Stimulated activated CD8-positive, alpha-beta memory T cell treated with anti-CD3 and anti-CD28 coated beads, Interleukin-7, amount 100 ng/mL, for 1 hour (primary cell): ENCODE results near the gene CNTN1.

Experiments used
- DNase-seq, 2 donors: peaks; one replicate each; pipeline ENCODE4 v3.0.0-alpha.2; 2020; ENCODE audit warnings: low read depth in 2 of 2

The CNTN1 gene

DNA sequence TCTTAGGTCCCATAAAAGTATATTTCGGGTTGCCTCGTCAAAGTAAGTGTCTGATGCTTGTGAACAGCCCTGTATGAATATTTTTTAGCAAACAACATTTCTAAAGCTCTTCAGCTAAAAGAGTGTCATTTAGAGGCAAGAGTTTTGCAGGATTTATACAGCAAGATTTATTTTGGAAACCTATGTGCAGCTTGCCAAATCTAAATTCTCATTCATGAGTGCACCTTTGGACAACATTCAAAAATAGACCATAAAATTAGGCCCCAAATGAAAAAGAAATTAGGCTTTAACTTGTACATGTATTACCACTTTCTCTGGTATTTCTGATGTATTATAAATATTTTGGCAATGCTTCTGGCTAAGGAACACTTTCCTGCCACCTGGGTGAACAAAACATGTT, 271.5 kb downstream of the CNTN1 start:
- DNase-seq = no peak

DNA sequence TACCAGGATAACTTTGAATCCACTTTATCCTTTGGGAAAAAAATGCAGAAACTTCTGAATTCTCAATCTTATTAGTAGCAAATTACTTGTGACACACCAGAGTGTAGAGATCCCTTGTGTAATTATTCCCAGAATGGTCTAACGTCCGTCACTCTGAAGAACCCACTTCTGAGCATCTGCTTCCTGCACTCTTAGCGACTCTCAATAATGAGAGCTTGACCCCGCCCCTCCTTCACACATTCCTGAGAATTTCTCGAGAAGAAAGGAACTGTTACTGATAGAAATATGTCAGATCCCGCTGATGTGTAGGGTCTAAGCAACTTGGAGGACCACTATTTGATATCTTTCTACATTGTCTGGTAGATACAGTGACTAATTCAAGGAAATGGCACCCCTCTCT, 277.6 kb downstream of the CNTN1 start:
- no peak for DNase-seq

DNA sequence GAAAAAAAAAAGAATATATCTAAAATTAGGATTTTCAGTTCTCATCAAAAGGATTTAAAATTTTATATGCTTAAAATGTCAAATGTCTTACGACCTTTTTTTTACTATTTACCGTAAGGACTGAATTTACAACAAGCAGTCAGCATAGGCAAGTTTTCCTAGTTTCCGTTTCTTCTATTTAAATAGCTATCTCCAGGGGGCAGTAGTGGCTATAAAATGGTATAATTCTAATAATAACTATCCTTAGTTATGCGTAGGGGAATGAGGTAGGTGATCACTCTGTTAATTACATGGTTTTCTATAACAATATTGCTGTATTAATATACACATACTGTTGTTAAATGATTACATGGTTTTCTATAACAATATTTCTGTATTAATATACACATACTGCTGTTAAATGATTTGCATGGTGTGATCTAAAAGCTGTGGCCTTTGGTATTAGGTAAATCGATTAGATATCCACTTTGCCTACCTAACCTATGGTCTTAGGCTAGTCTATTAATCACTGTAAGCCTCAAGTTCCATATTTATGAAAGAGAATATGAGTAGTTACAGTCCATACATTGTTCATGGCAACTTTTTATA, 278.2 kb downstream of the CNTN1 start:
- no peak for DNase-seq

DNA sequence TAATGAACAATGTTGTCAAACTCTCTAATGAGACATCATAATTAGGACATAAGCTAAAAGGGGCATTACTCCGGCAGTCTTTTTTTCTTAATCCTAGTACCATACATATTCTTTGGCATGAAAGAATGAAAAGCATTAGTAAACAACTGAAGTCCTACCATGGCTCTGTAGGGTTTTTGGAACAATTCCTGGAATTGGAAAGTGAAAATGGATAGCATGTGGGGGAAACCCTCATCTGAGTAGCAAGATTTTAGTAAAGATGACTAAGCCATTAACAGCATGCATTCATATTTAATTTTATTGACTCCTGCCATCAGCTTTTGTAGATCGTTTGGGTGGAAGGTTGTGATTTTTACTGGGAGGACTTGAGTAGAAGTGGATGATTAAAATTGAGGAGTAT, 279.7 kb downstream of the CNTN1 start:
- DNase-seq = no peak

DNA sequence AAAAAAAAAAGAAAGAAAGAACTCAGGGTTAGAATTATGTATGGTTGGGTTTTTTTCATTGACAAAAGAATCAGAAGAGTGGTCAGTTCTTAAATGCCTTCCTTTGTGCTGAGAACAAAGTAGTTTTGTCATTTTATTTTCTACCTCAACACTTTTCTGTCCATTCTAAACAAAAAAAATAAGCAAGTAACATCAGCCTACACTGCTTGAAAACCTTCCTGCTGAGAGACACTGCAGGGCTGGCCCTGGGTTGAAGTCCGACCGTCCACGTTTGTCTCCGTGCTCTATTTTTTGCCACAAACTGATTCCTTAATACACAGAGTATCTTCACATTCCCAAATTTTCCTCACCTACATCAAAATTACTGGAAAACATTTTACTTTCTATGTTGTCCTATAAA, 284.3 kb downstream of the CNTN1 start:
- DNase-seq = no peak

DNA sequence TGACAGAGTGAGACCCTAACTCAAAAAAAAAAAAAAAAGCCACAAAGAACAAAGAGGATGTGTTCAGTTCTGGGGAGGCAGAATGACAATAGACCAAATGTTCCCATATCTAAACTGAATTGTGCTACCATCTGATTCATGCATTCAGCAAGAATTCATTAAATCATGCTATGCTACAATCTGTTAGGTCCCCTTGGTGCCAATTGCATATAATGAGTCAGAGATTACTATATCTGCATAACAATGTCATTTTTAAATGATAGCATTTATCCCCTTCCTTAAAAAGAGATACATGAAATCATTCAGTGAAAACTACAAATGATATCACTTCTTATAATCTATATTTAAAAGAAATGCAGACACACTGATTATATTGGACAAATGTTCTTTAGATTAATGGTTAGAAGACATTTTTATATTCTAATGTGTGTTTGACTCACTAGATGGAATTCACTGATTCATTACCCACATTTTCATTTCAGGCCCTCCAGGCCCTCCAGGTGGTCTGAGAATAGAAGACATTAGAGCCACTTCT, 288.3 kb downstream of the CNTN1 start:
- no peak for DNase-seq

DNA sequence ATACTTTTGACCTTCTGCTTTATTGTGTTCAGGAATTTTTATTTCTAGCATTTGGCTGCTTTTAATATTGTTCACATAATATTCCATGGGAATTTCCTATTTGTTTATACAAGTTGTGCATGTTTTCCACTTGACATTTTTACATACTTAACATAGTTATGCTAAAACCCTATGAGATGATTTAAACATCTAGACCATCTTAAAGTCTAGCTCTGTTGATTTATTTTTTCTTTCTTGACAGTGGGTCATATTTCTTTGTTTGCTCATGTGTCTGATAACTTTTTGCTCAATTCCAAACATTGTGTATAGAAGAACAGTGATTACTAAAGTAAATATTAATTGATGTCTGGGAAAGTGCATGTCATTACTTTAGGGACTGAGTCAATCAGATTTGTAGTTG, 293.8 kb downstream of the CNTN1 start:
- no peak for DNase-seq

DNA sequence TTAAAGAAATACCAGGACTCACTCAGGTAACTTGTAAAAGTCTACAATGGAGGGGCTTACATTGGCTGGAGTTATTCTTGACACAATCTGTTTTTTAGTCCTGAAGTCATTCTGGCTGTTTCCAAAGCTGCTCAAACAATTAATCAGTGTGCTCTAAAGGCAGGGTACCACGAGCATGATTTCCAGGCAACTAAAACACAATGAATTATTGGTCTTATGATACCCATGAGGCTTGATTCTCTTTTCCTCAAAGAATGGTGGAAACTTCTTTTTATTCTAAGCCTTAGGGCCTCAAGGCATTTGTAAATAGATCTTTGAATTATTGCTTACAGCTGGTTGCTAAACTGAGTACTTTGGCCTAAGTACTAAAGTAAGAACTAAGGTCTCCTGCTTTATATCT, 296.1 kb downstream of the CNTN1 start:
- DNase-seq = no peak

DNA sequence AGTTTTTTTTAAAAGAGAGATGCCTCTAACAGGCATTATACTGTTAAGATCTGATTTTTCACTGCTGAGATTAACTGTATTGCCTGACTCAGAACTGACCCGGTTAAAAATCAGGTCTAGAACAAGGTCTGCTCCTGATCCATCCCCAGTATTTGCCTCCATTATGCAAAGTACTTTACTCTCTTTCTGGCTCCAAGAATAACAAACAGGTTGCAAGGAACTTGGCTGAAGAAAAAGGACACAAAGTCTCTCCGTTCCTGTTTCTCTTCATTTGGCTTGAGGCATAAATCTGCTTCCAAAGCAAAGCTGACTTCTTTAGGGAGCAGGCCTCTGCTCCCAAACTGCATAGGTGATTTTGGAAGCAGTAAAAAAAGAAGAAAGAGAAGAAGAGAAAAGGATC, 296.6 kb downstream of the CNTN1 start:
- DNase-seq = no peak

DNA sequence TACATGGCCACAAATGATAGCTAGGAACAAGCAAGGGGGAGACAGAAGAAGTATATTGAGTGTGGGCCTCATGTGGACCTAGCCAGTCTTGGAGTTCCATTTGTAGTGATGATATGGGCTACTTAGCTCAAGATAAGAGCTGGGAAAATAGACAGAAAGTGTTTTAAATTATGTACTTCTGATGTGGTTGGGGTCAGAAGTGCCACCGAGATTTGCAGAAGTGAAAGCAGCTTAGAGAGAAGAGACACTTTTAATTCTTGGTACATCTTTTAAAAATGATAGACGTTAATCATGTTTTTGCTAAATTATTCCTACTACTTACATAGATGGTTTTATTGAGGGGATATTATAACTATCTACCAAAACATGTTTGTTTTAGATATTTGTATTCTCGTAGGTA, 297.5 kb downstream of the CNTN1 start:
- DNase-seq = no peak

DNA sequence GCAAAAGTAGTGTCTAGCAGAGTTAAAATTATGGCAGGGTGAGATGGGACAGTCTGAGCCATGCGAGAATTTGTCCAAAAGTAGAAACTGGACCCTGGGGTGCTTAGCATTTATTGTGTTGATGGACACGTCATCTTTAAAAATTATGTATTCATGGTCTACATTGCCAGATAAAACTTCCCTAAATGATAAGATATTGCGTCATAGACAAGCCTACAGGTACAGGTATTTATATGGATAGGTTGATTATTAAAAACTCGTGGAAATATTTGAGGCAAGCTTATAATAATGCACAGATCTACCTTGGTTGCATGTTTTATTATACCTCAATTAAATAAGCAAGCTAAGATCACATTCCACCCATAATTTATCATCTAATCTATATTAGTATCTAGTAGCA, 299.9 kb downstream of the CNTN1 start:
- no peak for DNase-seq

DNA sequence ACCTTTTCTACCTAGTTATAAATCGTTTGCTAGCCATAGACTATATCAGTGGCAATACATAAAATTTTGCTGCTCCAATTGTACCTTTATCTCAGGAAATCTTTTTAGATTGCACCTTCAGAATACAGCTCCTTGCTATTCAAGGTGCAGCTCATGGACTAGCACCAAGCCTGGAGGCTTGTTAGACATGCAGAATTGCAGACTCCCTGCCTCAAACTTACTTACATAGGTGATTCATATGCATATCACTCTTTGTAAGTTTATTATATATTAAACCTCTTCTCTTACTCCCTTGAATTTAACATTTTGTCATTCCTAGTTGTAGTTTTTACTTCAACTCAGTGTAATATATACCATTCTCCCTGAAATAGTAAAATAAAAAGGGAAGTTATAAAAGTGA, 300.4 kb downstream of the CNTN1 start:
- DNase-seq = no peak

DNA sequence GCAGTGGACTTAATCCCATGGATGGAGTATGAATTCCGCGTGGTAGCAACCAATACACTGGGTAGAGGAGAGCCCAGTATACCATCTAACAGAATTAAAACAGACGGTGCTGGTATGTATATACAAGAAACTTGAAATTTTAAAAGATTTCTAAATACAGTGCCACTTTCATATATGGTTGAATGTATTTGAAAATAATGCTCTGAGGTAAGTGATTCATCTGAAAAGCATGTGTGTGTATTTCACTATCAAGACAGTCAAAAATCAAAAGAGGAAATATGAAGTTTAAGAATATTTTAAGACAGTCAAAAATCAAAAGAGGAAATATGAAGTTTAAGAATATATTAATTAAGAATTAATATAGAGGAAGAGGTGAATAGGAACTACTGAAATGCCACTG, 300.9 kb downstream of the CNTN1 start:
- DNase-seq = no peak

DNA sequence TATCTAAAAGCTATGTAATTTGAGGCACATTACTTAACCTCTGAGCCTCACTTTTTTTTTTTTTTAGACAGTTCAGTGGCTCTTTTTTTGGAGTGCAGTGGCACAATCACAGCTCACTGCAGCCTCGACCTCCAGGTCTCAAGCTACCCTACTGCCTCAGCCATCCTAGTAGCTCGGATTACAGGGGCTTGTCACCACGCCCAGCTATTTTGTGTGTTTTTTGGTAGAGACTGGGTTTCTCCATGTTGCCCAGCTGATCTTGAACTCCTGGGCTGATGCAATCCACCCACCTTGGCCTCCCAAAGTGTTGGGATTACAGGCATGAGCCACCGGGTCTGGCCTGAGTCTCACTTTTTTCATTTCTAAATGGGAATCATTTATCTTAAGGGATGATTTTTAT, 303.9 kb downstream of the CNTN1 start:
- DNase-seq = no peak

DNA sequence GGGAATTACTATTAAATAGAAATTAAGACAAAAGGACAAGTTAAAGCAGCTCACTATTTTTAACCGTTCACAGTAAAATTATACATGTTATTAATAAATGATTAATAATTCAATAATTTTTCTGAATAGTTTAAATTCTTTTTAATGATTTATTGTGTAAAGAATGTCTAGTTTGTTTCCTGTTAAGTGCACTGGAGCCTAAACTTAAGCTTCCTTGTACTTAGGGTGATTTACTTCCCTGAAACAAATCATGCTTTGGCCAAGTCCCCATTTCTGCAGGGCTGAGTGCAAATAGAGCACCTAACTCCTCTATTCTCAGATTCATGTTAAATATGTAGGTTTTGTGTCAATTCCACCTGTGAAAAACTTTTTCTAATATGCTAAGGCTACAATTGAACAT, 307.0 kb downstream of the CNTN1 start:
- no peak for DNase-seq

DNA sequence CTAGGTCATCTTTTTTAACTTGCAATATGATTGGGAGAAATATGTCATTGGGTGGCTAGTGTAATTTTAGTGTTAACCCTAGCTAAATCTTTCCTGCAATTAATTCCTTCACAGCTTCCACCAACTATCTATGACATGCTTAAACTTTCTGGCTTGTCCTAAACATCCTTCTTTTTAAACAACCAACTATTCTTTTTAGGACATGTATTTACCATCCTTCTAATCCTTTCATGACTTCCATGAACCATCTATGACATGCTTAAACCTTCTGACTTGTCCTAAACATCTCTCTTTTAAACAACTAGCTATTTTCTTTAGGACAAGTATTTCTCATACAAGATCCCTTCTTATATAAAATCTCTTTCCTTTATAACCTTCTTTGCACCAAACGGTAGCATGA, 316.2 kb downstream of the CNTN1 start:
- no peak for DNase-seq

DNA sequence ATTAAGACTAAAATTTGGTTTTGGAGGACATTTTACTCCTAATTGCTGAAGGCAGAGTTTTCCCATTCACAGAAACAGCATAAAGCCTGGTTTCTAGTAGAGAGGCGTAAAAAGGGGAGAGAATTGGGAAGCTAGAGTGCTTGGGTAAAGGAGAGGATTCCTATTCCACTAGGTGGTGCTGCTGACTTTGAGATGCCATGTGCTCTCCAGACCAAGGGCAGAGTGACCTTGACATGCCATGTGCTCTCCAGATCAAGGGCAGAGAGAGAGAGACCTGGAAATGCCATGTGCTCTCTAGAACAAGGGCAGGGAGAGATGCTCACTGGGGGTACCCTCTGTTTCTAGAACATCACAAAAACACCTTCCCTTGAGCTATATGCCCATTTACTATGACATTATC, 319.7 kb downstream of the CNTN1 start:
- DNase-seq = no peak

DNA sequence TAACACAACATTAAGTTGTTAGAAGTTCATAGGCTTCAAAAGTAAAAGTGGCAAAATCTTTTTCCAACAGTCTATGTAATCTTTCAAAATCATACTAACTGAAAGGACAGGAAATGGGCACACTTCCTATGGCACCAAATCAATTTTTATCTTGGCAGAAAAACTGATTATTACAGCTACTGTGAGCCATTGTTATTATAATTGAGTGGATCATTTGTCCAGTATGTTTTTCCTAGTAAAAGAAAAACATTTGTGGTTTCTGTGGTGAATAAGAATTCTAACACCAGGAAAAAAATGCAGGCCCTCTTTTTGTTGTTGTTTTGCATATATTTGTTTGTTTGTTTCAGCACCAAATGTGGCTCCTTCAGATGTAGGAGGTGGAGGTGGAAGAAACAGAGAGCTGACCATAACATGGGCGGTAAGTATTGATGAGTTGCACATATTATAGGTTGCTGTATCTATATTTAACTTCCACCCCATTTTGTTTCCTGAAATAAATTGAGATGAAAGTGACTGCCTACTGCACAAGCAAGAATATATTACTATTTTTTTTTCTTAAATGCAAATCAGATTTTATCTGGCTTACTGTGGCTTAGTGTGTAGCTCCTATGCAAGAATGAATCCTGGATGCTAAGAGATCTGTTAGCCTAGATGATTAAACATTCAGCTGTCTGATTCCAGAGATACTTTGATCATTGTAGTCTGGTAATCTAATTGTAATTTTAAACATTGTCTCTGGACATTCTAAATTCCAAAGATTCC, 321.8 kb downstream of the CNTN1 start:
- DNase-seq = no peak

DNA sequence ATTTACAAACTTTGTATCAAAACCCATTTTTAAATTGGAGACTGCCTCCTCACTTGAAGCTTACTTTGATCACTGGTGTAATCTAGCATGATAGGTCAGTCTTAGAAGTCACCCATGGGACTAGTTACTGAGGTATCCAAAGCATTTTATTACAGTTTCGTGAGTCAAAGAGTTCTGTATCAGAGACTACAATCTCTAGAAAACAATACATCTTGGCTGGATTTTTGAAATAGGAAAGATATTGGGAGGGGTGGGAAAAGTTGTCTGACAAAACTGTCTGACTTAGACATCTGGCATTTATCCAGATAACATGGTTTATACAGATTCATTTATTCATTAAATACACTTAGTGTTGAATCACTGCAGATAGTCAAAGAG, 322.4 kb downstream of the CNTN1 start:
- no peak for DNase-seq

DNA sequence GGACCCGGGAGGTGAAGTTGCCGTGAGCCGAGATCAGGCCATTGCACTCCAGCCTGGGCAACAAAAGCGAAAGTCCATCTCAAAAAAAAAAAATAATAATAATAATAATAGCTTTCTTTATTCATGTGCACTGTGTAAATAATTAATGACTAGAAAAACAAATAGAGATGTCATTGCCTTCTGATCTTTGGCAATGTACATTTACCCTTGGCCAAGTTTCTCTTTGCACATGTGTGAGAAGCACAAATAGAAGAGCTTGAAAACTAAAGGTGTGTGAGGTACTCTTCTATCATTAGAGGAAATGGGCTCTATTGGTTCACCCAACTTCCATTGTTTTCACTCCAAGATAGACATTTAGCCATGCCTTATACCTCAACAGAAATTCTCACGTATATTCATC, 325.8 kb downstream of the CNTN1 start:
- DNase-seq = no peak

DNA sequence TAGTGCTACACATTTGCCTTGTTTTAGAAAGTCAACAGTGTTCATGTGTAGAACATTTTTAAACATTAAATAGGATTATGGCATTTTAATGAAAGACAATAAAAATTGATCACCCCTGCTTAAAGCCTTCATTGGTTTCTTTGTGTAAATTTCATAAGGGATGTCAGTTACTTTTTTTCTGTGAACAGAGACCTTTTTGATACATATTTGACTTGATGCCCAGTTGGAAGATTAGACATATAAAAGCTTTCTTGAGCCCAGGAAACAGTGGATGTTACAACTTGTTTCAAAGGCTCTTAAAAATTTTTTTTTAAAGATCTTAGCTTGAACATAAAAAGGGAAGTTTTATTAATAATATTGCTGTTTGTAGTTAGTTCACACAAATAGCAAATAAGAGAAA, 327.2 kb downstream of the CNTN1 start:
- no peak for DNase-seq

DNA sequence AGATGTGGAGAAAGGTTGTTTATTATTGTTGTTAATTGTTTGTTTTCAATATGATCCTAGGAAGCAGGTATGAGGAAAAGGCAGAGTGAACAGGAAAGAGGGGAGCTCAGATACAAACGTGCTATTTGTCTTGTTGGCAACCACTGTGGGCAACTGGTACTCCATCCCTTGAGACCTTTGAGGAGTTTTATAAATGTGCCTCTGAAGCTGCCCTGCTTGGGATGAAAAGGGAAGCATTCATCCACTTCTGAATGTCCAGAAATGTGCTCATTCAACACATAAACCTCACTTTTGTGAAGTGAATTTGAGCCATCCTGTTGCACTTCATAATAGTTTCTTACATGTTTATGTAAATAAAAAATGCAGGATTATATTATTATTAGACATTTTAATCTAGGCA, 331.6 kb downstream of the CNTN1 start:
- no peak for DNase-seq

DNA sequence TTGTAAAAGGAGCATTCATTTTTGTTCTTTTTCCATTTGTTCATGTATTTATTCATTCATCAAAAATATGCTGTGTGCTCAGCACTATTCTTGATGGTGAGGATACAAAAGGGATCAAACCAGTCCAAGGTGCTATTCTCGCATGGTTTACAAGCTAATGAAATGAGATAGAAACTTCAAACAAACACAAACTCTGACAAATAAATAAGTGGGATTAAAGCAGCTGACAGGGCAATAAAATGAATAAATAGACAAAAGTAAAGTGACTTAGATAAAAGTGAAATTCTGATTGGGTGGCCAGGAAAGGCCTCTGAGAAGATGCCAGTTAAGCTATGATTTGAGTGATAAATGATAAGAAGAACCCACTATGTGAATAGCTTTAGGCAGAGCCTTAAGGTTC, 333.9 kb downstream of the CNTN1 start:
- DNase-seq = no peak

DNA sequence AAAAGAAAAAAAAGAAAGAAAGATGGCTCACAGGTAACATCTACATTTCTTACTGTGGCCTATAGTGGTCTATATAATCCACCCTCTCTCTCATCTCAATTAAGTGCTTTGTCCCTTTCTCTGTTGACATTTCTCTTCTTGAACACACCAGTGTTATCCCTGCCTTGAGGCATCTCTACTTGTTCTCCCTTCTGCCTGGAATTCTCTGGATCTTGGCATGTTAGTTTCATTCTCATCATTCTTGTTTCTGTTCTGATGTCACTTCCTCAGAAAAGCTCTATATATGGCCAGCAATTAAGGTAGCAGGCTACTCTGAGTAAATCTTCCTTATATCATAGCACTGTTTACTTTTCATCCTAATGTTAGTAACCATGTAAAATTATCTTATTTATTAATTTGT, 340.1 kb downstream of the CNTN1 start:
- DNase-seq = no peak
